DOHH2 (cell line): ENCODE measurements around the gene NID1.

Source experiments
- H3F3A ChIP-seq: fragments of 200-600 bp; sonication (generic), shearing (Covaris generic); 2 replicates; pipeline ENCODE4 v1.6.0; 2016; ENCODE audit warnings: antibody characterized with exemption, mild to moderate bottlenecking; ENCODE audit not compliant: control insufficient read depth, insufficient read depth
- H3K27ac ChIP-seq: fragments of 200-600 bp; sonication (generic); 2 replicates; pipeline ENCODE4 v1.5.1; 2014; ENCODE audit warnings: low read depth, mild to moderate bottlenecking, low read length, moderate library complexity
- H3K27me3 ChIP-seq: fragments of 200-600 bp; sonication (generic); 2 replicates; pipeline ENCODE4 v1.6.1; 2014; ENCODE audit warnings: mild to moderate bottlenecking, low read length, mixed read lengths; ENCODE audit not compliant: control insufficient read depth
- H3K36me3 ChIP-seq: fragments of 200-600 bp; sonication (generic); 2 replicates; pipeline ENCODE4 v1.6.1; 2014; ENCODE audit warnings: mild to moderate bottlenecking, low read length, moderate library complexity, mixed read lengths; ENCODE audit not compliant: control insufficient read depth
- H3K4me1 ChIP-seq: fragments of 200-600 bp; sonication (generic); 2 replicates; pipeline ENCODE4 v1.6.1; 2014; ENCODE audit warnings: mild to moderate bottlenecking, low read length, mixed read lengths; ENCODE audit not compliant: control insufficient read depth
- H3K4me2 ChIP-seq: fragments of 200-600 bp; sonication (generic); 2 replicates; pipeline ENCODE4 v1.6.0; 2014; ENCODE audit warnings: mild to moderate bottlenecking, low read length, moderate library complexity
- H3K4me3 ChIP-seq: fragments of 200-600 bp; sonication (generic); 2 replicates; pipeline ENCODE4 v1.5.1; 2014; ENCODE audit warnings: mild to moderate bottlenecking, low read length, mixed read lengths
- H3K79me2 ChIP-seq: fragments of 200-600 bp; sonication (generic); 2 replicates; pipeline ENCODE4 v1.6.1; 2014; ENCODE audit warnings: mild to moderate bottlenecking, low read length, mixed read lengths; ENCODE audit not compliant: control insufficient read depth
- H3K9me2 ChIP-seq: fragments of 200-600 bp; sonication (generic); replicated peaks from 2 replicates; pipeline ENCODE4 v1.6.1; 2014; ENCODE audit warnings: mild to moderate bottlenecking, low read length, mixed read lengths; ENCODE audit not compliant: control insufficient read depth
- H3K9me3 ChIP-seq: fragments of 200-600 bp; sonication (generic); 2 replicates; pipeline ENCODE4 v1.6.1; 2014; ENCODE audit warnings: antibody characterized with exemption, low read length, mixed read lengths; ENCODE audit not compliant: control insufficient read depth, insufficient read depth
- H4K20me1 ChIP-seq: fragments of 200-600 bp; sonication (generic); 2 replicates; pipeline ENCODE4 v1.6.0; 2014; ENCODE audit warnings: low read depth, mild to moderate bottlenecking, antibody characterized with exemption, low read length, moderate library complexity; ENCODE audit not compliant: control insufficient read depth, insufficient read depth
- CTCF ChIP-seq: fragments of 200-600 bp; sonication (generic); IDR thresholded peaks from one replicate; pipeline ENCODE4 v1.5.1; 2014; ENCODE audit warnings: antibody characterized with exemption, mild to moderate bottlenecking, low read depth, low read length; ENCODE audit not compliant: poor library complexity, severe bottlenecking
- EZH2phosphoT487 ChIP-seq: fragments of 200-600 bp; sonication (generic); IDR thresholded peaks from 2 replicates; pipeline ENCODE4 v1.6.1; 2017; ENCODE audit warnings: borderline replicate concordance, mild to moderate bottlenecking, antibody characterized with exemption, low read length, moderate library complexity, mixed read lengths

NID1 gene

DNA sequence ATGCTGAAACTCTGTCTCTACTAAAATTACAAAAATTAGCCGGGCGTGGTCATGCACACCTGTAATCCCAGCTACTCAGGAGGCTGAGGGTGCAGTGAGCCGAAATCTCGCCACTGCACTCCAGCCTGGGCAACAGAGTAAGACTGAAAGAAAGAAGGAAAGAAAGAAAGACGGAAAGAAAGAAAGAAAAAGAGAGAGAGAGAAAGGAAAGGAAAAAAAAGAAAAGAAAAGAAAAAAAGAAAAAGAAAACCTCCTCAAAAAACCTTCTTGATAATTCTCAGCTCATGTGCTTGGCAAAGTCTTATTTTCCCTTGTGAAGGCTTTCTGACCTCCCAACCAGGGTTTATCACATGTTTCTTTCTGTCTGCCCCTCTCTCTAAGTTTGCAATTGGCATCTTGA lies 7.3 kb downstream of the NID1 start:
- H3F3A ChIP-seq = no peaks in the 10 kb centered on the region
- H3K4me1 ChIP-seq = no peaks in the 10 kb centered on the region
- no peak overlapping the region for H3K27ac ChIP-seq
- no peaks in the 10 kb centered on the region for H3K9me2 ChIP-seq
- TF ChIP-seq EZH2phosphoT487 (no peak), CTCF (no peak)
- H4K20me1 ChIP-seq = no peaks in the 10 kb centered on the region
- no peak overlapping the region for H3K4me2 ChIP-seq
- no peaks in the 10 kb centered on the region for H3K79me2 ChIP-seq
- no peaks in the 10 kb centered on the region for H3K9me3 ChIP-seq
- H3K27me3 ChIP-seq = peaks cover 8% of the 10 kb centered on the region
- H3K4me3 ChIP-seq = no peak overlapping the region
- H3K36me3 ChIP-seq = no peaks in the 10 kb centered on the region

GRCh38 chr1:236052232-236052993 lies 12.5 kb downstream of the NID1 start:
- Histone ChIP-seq H3K27ac (no peak overlapping the region), H3K9me3 (no peaks in the 10 kb centered on the region), H3F3A (no peaks in the 10 kb centered on the region), H4K20me1 (no peaks in the 10 kb centered on the region), H3K79me2 (no peaks in the 10 kb centered on the region), H3K4me3 (no peak overlapping the region), H3K4me1 (no peaks in the 10 kb centered on the region), H3K4me2 (no peak overlapping the region), H3K36me3 (no peaks in the 10 kb centered on the region), H3K27me3 (no peaks in the 10 kb centered on the region), H3K9me2 (no peaks in the 10 kb centered on the region)
- TF ChIP-seq EZH2phosphoT487 (no peak), CTCF (no peak)

DNA sequence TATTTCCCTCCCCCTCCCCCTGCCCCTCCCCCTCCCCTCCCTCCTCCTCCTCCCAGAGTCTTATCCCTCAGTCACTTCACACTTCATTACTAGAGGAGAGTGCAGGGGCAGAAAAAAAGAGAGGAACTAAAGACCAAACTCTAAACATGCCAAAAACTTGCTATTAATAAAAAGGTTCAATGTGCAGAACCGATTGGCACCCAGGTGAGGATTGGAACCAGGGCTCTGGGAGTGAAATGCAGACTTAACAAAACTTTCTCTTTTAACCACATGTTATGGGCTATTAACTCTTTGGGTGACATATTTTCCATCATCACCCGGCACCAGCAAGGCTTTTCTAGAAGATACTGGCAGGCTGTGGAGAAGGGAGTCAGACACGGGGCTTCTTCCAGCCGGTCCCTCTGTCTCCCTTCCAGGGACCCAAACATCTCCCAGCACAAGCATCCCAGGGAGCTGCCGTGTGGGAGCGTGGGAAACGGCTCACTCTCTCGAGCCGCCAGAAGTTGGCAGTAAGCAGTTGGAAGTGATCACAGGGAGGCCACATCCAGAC lies 13.6 kb downstream of the NID1 start:
- H3K27ac ChIP-seq = no peak overlapping the region
- H3K4me2 ChIP-seq = no peak overlapping the region
- no peaks in the 10 kb centered on the region for H3K79me2 ChIP-seq

More for the DNA sequence above, 13.6 kb downstream of the NID1 start:
- Histone ChIP-seq H3K27me3 (no peaks in the 10 kb centered on the region), H3K4me1 (no peaks in the 10 kb centered on the region), H3K9me2 (no peaks in the 10 kb centered on the region), H3K4me3 (no peak overlapping the region), H3K36me3 (no peaks in the 10 kb centered on the region), H3K9me3 (no peaks in the 10 kb centered on the region), H4K20me1 (no peaks in the 10 kb centered on the region), H3F3A (no peaks in the 10 kb centered on the region)
- no peak for TF ChIP-seq CTCF
- no peak for TF ChIP-seq EZH2phosphoT487
